Stimulated activated CD8-positive, alpha-beta memory T cell treated with anti-CD3 and anti-CD28 coated beads, Interleukin-4, amount 100 ng/mL, for 48 hours (primary cell): ENCODE measurements around the gene DCAF8.

Source experiments
- DNase-seq: peaks from one replicate; pipeline ENCODE4 v3.0.0-alpha.2; 2020

Gene DCAF8

DNA sequence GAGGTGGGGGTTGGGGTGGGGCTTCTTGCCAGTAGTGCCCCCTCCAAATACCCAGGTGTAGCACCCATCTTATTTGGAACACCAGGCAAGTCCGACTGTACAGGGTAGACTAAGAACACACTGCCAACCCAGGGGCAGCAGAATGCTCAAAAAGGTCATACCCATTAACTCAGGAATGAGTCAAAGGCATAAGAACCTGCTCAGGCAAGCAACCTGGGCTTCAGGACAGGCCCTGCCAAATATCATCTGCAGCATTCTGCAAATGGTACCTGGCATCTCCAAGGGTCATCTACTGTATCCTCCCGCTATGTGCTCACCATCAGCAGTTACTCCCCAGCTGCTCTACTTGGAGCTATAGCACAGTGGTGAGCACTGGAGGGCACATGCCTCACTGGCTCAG lies 37.7 kb downstream of the DCAF8 start:
- DNase-seq = no peak

GRCh38 chr1:160222546-160222945 lies 39.8 kb downstream of the DCAF8 start:
- no peak for DNase-seq

DNA sequence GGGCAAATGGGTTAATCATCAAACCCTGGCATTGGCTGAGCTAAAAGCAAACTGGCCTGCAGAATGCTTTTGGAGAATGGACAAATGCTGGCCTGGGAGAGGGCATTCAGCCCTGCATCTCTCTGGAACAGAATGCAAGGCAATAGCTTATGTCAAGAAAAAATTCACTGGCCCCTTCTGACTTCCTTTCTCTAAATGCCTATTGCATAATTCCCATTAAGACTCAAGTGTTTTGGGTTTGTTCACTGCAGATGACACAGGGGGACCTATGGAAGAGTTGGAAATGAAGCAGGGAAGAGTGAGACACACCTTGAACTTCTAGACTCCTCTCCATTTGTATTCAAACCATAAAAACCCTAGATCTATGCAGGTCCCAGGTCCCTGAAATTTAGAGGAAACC lies 41.3 kb downstream of the DCAF8 start:
- no peak for DNase-seq

DNA sequence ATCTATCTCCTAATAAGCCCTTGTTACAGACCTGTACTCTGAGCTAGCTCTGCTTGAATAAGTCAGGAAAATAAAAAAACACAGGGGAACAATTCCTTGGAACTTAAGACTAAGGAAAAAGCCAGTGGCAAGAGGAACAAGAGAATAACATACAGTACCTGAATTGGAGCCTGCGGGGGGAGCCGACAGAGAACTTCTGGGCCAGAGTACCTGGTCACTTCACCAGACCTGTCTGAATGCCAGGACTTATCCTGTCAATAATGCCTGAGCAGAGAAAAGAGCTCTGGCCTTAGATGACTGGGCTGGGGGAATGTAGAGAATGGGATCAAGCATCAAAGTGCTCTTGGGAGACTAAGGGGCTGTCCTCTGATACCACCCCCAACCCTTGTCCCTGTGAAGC lies 42.0 kb downstream of the DCAF8 start:
- no peak for DNase-seq

DNA sequence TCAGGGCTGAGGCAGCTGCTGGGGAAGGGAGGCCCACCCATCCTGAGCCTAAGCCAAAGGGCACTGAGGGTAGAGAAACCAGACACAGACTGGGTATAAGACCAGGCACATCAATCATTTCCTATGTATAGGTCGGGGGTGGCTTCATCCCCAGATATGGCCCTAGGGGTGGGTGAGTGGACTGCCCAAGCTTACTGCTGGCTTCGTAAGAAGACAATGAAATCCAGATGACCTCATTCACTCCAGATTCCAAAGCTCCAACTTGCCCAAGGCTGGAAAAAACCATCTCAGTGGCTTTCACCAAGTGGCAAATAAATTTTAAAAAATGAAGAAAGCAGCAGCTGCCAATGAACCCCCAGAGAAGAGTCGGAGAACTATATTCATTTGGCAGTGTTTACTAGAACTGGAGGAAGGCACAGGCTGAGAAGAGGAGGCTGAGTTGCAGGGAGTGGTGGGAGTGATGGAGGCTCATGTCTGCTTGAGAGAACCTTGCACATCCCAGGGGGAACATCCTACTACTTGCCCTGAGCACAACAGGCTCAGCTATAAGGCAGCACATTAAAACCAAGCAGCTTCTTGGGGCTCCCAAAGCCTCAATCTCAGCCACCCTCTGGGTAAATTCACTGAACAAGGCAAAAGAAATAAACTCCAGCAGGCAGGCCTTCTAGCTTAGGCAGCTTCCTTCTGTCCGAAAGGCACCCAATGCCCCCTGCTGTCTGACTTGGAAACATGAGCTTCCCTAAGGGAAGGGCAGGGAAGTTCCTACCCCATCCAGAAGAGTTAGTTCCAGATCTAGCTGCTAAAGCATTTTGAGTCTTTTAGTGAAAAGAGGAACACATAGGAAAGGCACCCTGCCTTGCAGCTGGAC lies 43.1 kb downstream of the DCAF8 start:
- no peak for DNase-seq

DNA sequence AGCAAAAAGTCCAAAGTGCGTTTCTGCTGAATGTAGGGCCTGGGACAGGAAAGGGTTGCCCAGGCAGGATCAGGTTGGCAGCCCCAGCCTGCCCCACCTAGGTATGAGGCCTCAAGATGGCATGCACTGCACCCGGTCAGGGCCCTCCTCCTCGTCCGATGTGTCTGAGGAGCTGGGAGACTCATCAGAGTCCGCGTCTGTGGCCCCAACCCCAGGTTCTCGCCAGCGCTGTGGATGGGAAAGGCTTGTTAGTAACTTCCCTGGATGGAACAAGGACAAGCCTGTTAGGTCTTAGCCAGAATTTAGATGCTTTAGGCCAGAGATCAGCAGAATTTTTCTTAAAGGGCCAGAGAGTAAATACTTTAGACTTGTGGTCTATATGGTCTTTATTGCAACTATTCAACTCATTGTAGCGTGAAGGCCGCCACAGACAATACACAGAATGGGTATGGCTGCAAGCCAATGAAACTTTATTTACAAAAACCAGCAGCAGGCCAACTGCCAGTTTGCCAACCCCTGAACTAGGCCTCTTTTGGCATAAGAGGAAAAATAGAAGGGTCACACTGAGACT lies 44.8 kb downstream of the DCAF8 start:
- DNase-seq = peak; percentile 16

DNA sequence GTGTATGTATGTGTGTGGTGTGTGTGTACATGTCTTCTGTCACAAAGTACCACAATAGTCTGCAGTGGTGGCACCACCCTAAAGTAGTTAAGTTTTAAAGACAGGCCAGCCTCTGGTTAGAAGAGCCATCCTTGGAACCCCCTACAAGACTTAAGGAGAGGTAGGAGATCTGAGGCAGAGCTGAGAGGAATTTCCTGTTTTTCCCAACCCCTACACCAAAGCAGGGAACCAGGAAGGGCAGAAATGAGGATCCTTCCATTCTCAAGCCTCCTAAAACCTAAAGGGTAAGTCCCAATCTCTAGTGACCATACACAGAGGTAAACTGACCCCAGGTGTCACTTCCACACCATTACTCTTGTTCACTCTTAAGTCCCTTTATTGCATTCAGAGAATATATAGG lies 46.0 kb downstream of the DCAF8 start:
- DNase-seq = peak; percentile 11

DNA sequence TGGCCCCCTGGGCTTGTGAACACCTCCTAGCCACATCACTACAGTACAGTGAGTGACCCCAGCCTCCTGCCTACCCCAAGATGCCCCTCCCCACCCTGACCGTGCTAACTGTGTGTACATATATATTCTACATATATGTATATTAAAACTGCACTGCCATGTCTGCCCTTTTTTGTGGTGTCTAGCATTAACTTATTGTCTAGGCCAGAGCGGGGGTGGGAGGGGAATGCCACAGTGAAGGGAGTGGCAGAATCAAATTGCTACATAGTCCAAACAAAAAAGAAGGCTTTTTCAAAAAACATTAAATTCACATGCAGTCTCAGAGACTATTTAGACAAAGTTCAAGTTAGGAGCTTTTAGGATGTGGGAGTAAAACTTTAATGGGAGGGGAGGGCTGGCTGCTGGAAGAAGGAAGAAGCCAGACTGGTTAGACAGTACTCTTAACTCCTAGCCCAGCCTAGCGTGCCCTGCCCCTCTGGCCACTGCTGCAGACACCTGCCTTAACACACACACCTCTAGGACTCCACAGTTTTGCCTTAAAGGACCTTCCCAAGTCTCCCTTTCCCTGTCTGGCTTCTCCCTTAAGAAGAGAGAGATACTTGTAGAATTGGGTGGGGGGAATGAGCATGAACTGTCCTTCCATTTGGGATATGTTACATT lies 47.7 kb downstream of the DCAF8 start:
- DNase-seq = peak; percentile 15

DNA sequence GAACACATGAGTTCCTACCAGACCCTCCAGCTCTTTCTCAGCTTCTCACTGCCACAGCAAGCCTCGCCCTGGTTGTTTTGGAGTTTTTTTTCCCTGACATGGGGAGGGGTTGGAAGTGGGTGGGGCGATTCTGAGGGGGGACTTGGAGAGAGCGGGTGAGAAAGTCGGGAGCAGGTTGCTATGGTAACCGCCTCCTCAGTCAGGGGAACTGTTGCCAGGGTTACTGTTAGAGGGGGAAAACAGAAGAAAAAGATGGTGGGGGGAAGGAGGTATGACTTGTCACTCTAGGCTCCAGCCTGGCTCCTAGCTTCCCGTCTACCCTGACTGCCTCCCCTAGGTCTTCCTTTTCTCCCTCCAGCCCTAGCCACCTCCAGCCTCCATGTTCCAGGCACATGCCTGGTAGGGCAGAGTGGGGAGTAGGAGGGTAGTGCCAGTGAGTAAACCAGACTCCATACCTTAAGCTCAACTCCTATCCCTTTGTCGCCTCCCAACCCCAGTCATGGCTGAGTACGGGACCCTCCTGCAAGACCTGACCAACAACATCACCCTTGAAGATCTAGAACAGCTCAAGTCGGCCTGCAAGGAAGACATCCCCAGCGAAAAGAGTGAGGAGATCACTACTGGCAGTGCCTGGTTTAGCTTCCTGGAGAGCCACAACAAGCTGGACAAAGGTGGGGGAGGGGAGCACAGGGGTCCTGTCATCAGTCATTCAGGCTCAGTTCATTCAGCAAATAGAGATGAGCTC lies 51.1 kb downstream of the DCAF8 start:
- peak; percentile 11 for DNase-seq

DNA sequence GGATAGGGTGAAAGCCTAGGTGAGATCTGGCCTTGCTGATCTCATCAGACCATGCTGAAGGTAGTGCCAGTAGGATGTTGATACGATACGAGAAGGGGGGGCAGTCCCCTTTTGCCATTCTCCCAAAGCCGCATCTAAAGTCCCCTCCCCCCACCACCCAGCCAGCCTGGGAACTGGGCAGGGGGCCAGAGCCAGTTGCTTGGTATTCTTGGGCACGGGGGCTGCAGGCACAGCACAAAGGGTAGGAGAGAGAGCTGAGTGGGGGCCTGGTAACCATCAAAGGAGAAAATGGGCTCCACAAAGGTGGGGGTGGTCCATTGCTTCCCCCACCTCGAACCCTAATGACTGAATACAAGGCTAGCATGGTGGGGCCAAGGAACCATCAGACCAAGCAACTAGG lies 51.8 kb downstream of the DCAF8 start:
- peak; percentile 16 for DNase-seq

DNA sequence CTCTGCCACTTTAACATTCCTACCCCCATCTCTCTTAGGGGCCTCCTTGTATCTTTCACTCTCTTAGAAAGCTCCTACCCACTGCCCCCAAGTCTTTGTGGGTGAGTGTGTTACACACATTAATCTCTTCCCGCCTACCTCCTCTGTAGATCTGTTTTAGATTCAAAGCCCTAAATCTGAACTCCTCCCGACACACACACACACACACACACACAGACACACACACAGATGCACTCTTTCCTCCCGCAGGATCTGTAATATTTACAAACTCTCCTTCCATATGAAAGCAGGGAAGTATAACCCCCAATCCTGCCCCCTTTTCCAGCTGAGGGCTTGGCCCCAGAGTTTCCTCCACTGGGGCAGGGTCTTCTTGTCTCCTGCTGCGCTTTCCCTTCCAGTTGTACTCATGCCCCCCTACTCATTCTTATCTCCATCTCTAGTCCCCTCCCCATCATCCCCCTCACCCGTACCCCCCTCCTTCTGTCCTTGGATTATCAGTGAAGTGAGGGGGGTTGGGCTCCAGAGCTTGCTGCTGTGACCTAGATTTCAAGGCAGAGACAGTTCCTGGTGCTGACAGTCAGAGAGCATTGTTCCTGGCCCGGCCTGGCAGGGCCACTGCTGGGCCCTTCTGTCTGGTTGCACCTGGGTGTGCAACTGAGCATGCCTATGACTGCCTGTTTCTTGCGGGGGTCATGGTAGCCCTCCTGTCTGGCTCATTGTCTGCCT lies 52.9 kb downstream of the DCAF8 start:
- DNase-seq = no peak

- DNase-seq = no peak
Measured at GRCh38 chr1:160208557-160209320, 53.6 kb downstream of the DCAF8 start.

- no peak for DNase-seq
Measured at GRCh38 chr1:160207771-160208556, 54.4 kb downstream of the DCAF8 start.

- DNase-seq = no peak
Measured at GRCh38 chr1:160207118-160207650, 55.2 kb downstream of the DCAF8 start.

- no peak for DNase-seq
Measured at GRCh38 chr1:160206421-160207117, 55.8 kb downstream of the DCAF8 start.

DNA sequence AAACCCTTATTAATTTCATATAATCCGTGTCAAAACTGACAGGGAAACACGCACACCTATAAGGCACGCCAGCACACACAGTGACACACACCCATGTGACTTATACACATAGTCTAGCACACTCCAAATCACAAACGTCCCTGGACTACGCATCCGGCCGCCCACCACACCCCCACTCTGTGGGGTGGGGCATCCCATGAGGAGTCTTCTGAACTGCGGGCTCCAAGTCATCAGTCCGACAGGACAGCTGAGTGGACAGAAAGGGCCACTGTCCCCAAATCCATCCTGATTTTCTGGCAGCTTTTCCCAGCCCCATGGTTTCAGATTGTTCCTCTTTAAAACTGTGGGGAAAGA lies 56.3 kb downstream of the DCAF8 start:
- DNase-seq = peak; percentile 67

DNA sequence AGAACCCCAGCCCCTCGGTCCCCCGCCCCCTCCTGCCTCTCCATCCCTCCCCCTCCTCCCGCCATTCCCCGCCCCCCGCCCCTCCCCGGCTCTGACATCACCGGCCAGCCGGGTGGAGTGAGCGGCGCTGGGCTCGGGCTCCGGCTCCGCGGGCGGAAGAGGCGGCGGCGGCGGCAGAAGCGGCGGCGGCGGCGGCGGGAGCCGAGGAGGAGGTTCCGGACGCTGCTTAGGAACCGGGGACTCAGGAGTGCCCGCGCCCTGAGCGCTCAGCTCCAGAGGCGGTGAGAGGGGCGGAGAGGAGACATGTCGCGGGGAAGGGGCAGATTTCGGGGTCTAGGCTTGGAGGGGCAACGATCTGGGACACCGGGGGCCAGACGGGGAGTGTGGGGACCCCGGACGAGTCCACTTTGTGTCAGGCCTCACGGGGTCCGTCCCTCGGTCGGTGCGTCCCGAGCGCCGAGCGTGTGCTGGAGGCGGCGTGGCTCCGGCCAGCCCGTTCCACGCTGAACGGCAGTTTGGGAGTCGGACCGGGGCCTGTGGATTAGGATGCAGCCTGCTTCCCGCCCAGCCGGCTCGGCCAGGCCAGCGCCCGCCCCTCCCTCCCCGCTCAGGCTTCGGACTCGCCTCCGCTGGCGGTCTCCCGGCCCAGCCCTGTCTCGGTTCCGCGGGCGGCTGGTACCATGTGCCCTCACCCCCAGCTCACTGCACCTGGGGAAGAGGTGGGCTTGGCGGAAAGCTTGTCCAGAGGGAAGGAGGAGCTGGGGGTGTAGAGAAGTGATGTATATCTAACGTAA lies 56.9 kb downstream of the DCAF8 start, which contains the start of gene PEA15:
Gene PEA15, plus strand, starts transcription at position 143 of the 794 bp plus-strand sequence. CDS start 6,161 bp downstream, outside the sequence.
- DNase-seq = peak; percentile 80

DNA sequence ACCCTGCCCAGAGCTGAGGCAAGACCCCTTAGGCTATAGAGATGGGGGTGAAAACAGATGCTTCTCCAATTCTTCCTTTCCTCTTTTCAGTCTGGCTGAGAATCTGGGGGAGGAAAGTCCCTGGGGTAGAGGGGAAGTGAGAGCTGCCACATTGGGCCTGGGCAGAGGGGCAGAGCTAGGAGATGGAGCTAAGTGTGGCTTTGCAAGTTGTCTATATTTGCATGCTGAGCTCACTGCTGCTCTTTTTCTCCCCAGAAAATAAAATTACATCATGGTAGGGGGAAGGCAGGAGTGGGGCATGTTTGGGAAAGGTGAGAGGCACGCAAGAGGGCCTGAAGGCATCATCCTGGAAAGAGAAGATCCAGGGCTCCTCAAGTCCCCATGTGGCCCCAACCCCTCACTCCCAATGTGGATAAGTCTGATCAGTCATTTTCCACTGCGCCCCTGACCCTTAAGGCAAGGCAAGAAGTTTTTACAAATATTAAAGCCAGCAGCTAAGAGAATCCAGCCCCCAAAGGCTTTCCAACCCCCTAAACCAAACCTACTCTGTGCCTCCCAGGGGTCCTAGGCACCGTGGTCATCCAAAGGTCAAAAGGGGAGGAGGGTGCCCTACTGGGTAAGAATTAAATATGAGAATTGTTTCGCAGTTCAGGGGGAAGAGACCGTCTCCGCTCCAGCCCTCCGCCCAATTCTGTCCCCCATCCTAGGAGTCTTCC lies 57.7 kb downstream of the DCAF8 start:
- peak; percentile 29 for DNase-seq
